NCI-H524 (cell line): ENCODE results near the gene HPGDS.
A peak's percentile ranks its signal among the peaks of the same experiment; 100 is the strongest.
"Not testable (repeated sequence)": the region's sequence is repeated elsewhere in the genome, so short reads cannot be mapped to it uniquely, and the experiment has no call there.

Source experiments
- DNase-seq, 2 experiments: peaks; one replicate each; lab custom pipeline; 2025; lab: John Stamatoyannopoulos, UW

HPGDS gene

GRCh38 chr4:94325835-94326234 is 16.8 kb downstream of the HPGDS start:
- no peak for DNase-seq

GRCh38 chr4:94319927-94320326 is 22.7 kb downstream of the HPGDS start:
- not testable (repeated sequence) for DNase-seq

GRCh38 chr4:94307231-94307871 is 35.3 kb downstream of the HPGDS start:
- DNase-seq: no peak

- no peak for DNase-seq
These were observed 35.9 kb downstream of the HPGDS start for GRCh38 chr4:94306713-94307112.

GRCh38 chr4:94305466-94306225 is 37.0 kb downstream of the HPGDS start:
- peak; percentile 27 to 65 for DNase-seq

- peak in 1 of 2 experiments; percentile 15 for DNase-seq
These were observed 38.2 kb downstream of the HPGDS start for GRCh38 chr4:94304365-94304971.

- peak in 1 of 2 experiments; percentile 9 for DNase-seq
These were observed 40.4 kb downstream of the HPGDS start for GRCh38 chr4:94302191-94302590.

GRCh38 chr4:94298725-94299252 is 43.8 kb downstream of the HPGDS start:
- no peak for DNase-seq

GRCh38 chr4:94295473-94295872 is 47.2 kb downstream of the HPGDS start:
- not testable (repeated sequence) for DNase-seq

GRCh38 chr4:94293981-94294380 is 48.7 kb downstream of the HPGDS start:
- not testable (repeated sequence) for DNase-seq

GRCh38 chr4:94290245-94290644 is 52.4 kb downstream of the HPGDS start:
- no peak for DNase-seq

- DNase-seq: no peak
These were observed 57.0 kb downstream of the HPGDS start for GRCh38 chr4:94285666-94286065.

- no peak for DNase-seq
These were observed 57.7 kb downstream of the HPGDS start for GRCh38 chr4:94284889-94285288.

GRCh38 chr4:94278781-94279180 is 63.9 kb downstream of the HPGDS start:
- DNase-seq: no peak

GRCh38 chr4:94277534-94277933 is 65.1 kb downstream of the HPGDS start:
- DNase-seq: no peak

GRCh38 chr4:94276204-94276603 is 66.4 kb downstream of the HPGDS start:
- DNase-seq: no peak

GRCh38 chr4:94274912-94275311 is 67.7 kb downstream of the HPGDS start:
- DNase-seq: no peak

- no peak for DNase-seq
These were observed 71.4 kb downstream of the HPGDS start for GRCh38 chr4:94271248-94271647.

- no peak for DNase-seq
These were observed 75.6 kb downstream of the HPGDS start for GRCh38 chr4:94267037-94267436.

- DNase-seq: no peak
These were observed 80.2 kb downstream of the HPGDS start for GRCh38 chr4:94262163-94263016.

- DNase-seq: peak in 1 of 2 experiments; percentile 0
These were observed 85.8 kb downstream of the HPGDS start for GRCh38 chr4:94256828-94257227.
